PFSK-1 (cell line): ENCODE measurements around the gene SIAH1.

ENCODE experiments used
- POLR2AphosphoS5 ChIP-seq: IDR thresholded peaks from 2 replicates; pipeline ENCODE4 v1.6.1; 2012; ENCODE audit warnings: low read depth, mild to moderate bottlenecking, control low read depth, low read length, moderate library complexity
- REST ChIP-seq, 2 experiments: IDR thresholded peaks; 2 replicates each; pipeline versions ENCODE4 v1.6.1 to v1.8.0; 2011 to 2012; ENCODE audit warnings: low read depth in 2 of 2, low read length in 2 of 2, control low read depth in 1 of 2, inconsistent platforms in 1 of 2, mild to moderate bottlenecking in 1 of 2, moderate library complexity in 1 of 2; ENCODE audit not compliant: insufficient read depth in 1 of 2
- TAF1 ChIP-seq: IDR thresholded peaks from 2 replicates; pipeline ENCODE4 v1.6.1; 2012; ENCODE audit warnings: low read length, control low read depth, borderline replicate concordance; ENCODE audit not compliant: insufficient read depth

- TF ChIP-seq POLR2AphosphoS5 (no peak), TAF1 (no peak), REST (IDR thresholded peaks at IDR 0.05; ENCODE audit: insufficient read depth in 1 of 2, low read depth in 2 of 2, low read length in 2 of 2) (no peak)
Measured at GRCh38 chr16:48367441-48368049, 17.7 kb downstream of the SIAH1 start.
